Peyer's patch (tissue), 4 donors: ENCODE data around the gene DLGAP1. TPM values are rescaled to one million over a fixed set of nuclear protein-coding genes. Genes with fewer than 3 reads are reported as not detected.

Source experiments
- DNase-seq, 3 donors: peaks; one replicate each; pipeline ENCODE4 v3.0.0-alpha.2; 2017 to 2019
- H3K27ac ChIP-seq, 4 donors: fragments of 200-600 bp; sonication (generic); one replicate each; pipeline ENCODE4 v1.5.1; 2016 to 2019
- H3K27me3 ChIP-seq, 2 donors: fragments of 200-600 bp; sonication (generic); one replicate each; pipeline ENCODE4 v1.5.1; 2019
- H3K36me3 ChIP-seq, 3 donors: fragments of 200-600 bp; sonication (generic); one replicate each; pipeline ENCODE4 v1.5.1; 2016 to 2019
- H3K4me1 ChIP-seq, 4 donors: fragments of 200-600 bp; sonication (generic); one replicate each; pipeline ENCODE4 v1.5.1; 2016 to 2019
- H3K4me3 ChIP-seq, 4 donors: fragments of 200-600 bp; sonication (generic); 1 replicate in 3 of 4; 2 replicates in 1 of 4; pipeline ENCODE4 v1.5.1; 2016 to 2019; ENCODE audit warnings: mild to moderate bottlenecking in 1 of 4
- H3K9me3 ChIP-seq, 4 donors: fragments of 200-600 bp; sonication (generic); one replicate each; pipeline ENCODE4 v1.5.1; 2016 to 2019; ENCODE audit warnings: mild to moderate bottlenecking in 1 of 4
- CTCF ChIP-seq, 6 experiments: fragments of 450-650 bp in 4 of 6; fragments of 200-600 bp in 2 of 6; sonication (generic) in 1 of 6; IDR thresholded peaks; one replicate each; pipeline ENCODE4 v1.5.1; 2017 to 2019; ENCODE audit warnings: antibody characterized with exemption in 6 of 6, mild to moderate bottlenecking in 3 of 6, moderate library complexity in 1 of 6
- POLR2A ChIP-seq, 2 donors: fragments of 450-650 bp; IDR thresholded peaks; one replicate each; pipeline ENCODE4 v1.5.1; 2017; ENCODE audit warnings: antibody characterized with exemption in 2 of 2, mild to moderate bottlenecking in 2 of 2, moderate library complexity in 2 of 2
- total RNA-seq, 4 donors: library from RNA; depleted of rRNA; stranded (reverse); fragments of >200 nt; gene quantifications; one replicate each; pipeline ENCODE4 v1.1.0, GENCODE V29; 2016

Gene DLGAP1
- total RNA-seq, 4 donors from 2014 or later, result 0.53 to 4.1 (median 2.1) TPM

GRCh38 chr18:3538954-3539617, 916.0 kb downstream of the DLGAP1 start:
- H3K27ac ChIP-seq, result no peak overlapping the region
- no peak overlapping the region for H3K4me3 ChIP-seq
- H3K9me3 ChIP-seq, result no peaks in the 10 kb centered on the region
- no peaks in the 10 kb centered on the region for H3K27me3 ChIP-seq
- H3K36me3 ChIP-seq, result no peaks in the 10 kb centered on the region
- TF ChIP-seq POLR2A (IDR thresholded peaks at IDR 0.05) (no peak), CTCF (IDR thresholded peaks at IDR 0.05) (no peak)
- H3K4me1 ChIP-seq, result no peaks in the 10 kb centered on the region
- DNase-seq, result no peak

DNA sequence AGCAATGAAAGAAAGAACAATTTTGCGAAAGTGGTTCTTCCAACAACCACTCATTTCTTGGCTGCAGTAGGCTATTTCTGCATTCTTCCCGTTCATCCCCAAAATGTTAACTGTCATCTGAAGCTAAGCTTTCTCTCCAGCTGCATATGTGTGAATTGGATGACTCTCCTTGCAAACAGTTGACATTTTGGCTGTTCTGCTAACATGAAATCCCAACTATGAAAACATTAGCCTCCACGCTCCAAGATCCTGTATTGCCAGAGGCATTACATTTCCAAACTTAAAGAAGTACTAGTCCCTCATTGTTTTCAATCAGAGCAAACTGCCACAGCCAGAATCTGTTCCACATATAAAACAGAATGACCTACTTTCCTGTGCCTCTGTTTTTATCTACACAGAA, 916.7 kb downstream of the DLGAP1 start:
- no peak for DNase-seq
- no peak overlapping the region for H3K4me3 ChIP-seq
- H3K27ac ChIP-seq, result no peak overlapping the region
- no peaks in the 10 kb centered on the region for H3K9me3 ChIP-seq
- H3K36me3 ChIP-seq, result no peaks in the 10 kb centered on the region
- no peak for TF ChIP-seq POLR2A (IDR thresholded peaks at IDR 0.05)
- TF ChIP-seq CTCF (IDR thresholded peaks at IDR 0.05), result no peak
- H3K27me3 ChIP-seq, result no peaks in the 10 kb centered on the region
- no peaks in the 10 kb centered on the region for H3K4me1 ChIP-seq

- no peak for DNase-seq
- H3K27me3 ChIP-seq, result no peaks in the 10 kb centered on the region
- no peak for TF ChIP-seq POLR2A (IDR thresholded peaks at IDR 0.05)
- no peak for TF ChIP-seq CTCF (IDR thresholded peaks at IDR 0.05)
- H3K4me1 ChIP-seq, result peaks cover 0 to 4% (median 0%) of the 10 kb centered on the region in 4 donors
- H3K9me3 ChIP-seq, result no peaks in the 10 kb centered on the region
- H3K4me3 ChIP-seq, result no peak overlapping the region
- no peak overlapping the region for H3K27ac ChIP-seq
- no peaks in the 10 kb centered on the region for H3K36me3 ChIP-seq
Observed at GRCh38 chr18:3530807-3531206, 924.3 kb downstream of the DLGAP1 start.

- no peaks in the 10 kb centered on the region for H3K27me3 ChIP-seq
- H3K27ac ChIP-seq, result no peak overlapping the region
- TF ChIP-seq POLR2A (IDR thresholded peaks at IDR 0.05), result no peak
- TF ChIP-seq CTCF (IDR thresholded peaks at IDR 0.05), result no peak
Observed at GRCh38 chr18:3529601-3530000, 925.5 kb downstream of the DLGAP1 start.

DNA sequence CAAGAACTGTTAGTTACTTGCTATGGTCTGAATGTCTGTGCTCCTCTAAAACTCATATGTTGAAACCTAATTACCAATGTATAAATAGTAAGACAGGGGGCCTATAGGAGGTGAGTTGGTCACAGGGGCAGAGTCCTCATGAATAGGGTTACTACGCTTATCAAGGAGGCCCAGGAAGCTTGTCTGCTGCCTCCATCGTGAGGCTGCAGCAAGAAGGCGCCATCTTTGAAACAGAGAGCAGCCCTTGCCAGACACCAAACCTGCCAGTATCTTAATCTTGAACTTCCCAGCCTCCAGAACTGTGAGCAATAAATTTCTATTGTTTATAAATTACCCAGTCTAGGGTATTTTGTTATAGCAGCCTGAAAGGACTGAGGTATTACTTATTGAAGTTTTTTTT, 926.0 kb downstream of the DLGAP1 start:
- Histone ChIP-seq H3K9me3 (peaks cover 0 to 1% (median 0%) of the 10 kb centered on the region in 4 donors), H3K36me3 (no peaks in the 10 kb centered on the region), H3K27me3 (no peaks in the 10 kb centered on the region), H3K4me3 (no peak overlapping the region), H3K4me1 (peaks cover 0 to 4% (median 0%) of the 10 kb centered on the region in 4 donors), H3K27ac (no peak overlapping the region)
- TF ChIP-seq CTCF (IDR thresholded peaks at IDR 0.05) (no peak), POLR2A (IDR thresholded peaks at IDR 0.05) (no peak)
- DNase-seq, result no peak

More at GRCh38 chr18:3529601-3530000, 925.5 kb downstream of the DLGAP1 start:
- peaks cover 0 to 4% (median 0%) of the 10 kb centered on the region in 4 donors for H3K4me1 ChIP-seq
- no peak for DNase-seq
- no peaks in the 10 kb centered on the region for H3K9me3 ChIP-seq
- H3K4me3 ChIP-seq, result no peak overlapping the region
- H3K36me3 ChIP-seq, result no peaks in the 10 kb centered on the region
